GM08714 (cell line): ENCODE data around the gene GPS1.

Experiments
- H3K4me3 ChIP-seq: fragments of 200-500 bp; sonication (Bioruptor generic); 2 replicates; pipeline ENCODE4 v1.5.1; 2014; ENCODE audit warnings: mild to moderate bottlenecking, low read length, inconsistent platforms
- ZNF274 ChIP-seq: IDR thresholded peaks from 2 replicates; pipeline ENCODE4 v1.6.1; 2012; ENCODE audit warnings: mild to moderate bottlenecking, low read depth, low read length

GPS1 gene

GRCh38 chr17:82039695-82040299, 11.9 kb upstream of the GPS1 start:
- TF ChIP-seq ZNF274, result no peak
- no peak overlapping the region for H3K4me3 ChIP-seq

- H3K4me3 ChIP-seq, result no peak overlapping the region
- TF ChIP-seq ZNF274, result no peak
These were observed 10.4 kb upstream of the GPS1 start for GRCh38 chr17:82041144-82041814.

GRCh38 chr17:82042649-82043048, 9.0 kb upstream of the GPS1 start:
- TF ChIP-seq ZNF274, result no peak
- H3K4me3 ChIP-seq, result no peak overlapping the region

- TF ChIP-seq ZNF274, result no peak
- H3K4me3 ChIP-seq, result no peak overlapping the region
These were observed 8.2 kb upstream of the GPS1 start for GRCh38 chr17:82043507-82043906.

- TF ChIP-seq ZNF274, result no peak
These were observed 5.7 kb upstream of the GPS1 start for GRCh38 chr17:82045936-82046484.

GRCh38 chr17:82046903-82047302, 4.8 kb upstream of the GPS1 start:
- H3K4me3 ChIP-seq, result no peak overlapping the region
- TF ChIP-seq ZNF274, result no peak

More at GRCh38 chr17:82045936-82046484, 5.7 kb upstream of the GPS1 start:
- H3K4me3 ChIP-seq, result no peak overlapping the region

GRCh38 chr17:82047379-82047778, 4.3 kb upstream of the GPS1 start:
- TF ChIP-seq ZNF274, result no peak

GRCh38 chr17:82047914-82048570, 3.7 kb upstream of the GPS1 start:
- no peak overlapping the region for H3K4me3 ChIP-seq
- no peak for TF ChIP-seq ZNF274

More at GRCh38 chr17:82047379-82047778, 4.3 kb upstream of the GPS1 start:
- H3K4me3 ChIP-seq, result no peak overlapping the region

- no peak overlapping the region for H3K4me3 ChIP-seq
- TF ChIP-seq ZNF274, result no peak
These were observed 3.1 kb upstream of the GPS1 start for GRCh38 chr17:82048571-82048971.

- TF ChIP-seq ZNF274, result no peak
These were observed 2.6 kb upstream of the GPS1 start for GRCh38 chr17:82049106-82049505.

GRCh38 chr17:82049521-82049971, 2.2 kb upstream of the GPS1 start:
- no peak overlapping the region for H3K4me3 ChIP-seq

More at GRCh38 chr17:82049106-82049505, 2.6 kb upstream of the GPS1 start:
- H3K4me3 ChIP-seq, result no peak overlapping the region

GRCh38 chr17:82050152-82050760, 1.4 kb upstream of the GPS1 start:
- H3K4me3 ChIP-seq, result no peak overlapping the region; the same call in 1 of the 2 replicates
- TF ChIP-seq ZNF274, result no peak

More at GRCh38 chr17:82049521-82049971, 2.2 kb upstream of the GPS1 start:
- no peak for TF ChIP-seq ZNF274

GRCh38 chr17:82050761-82051641, 697 bp upstream of the GPS1 start:
- peak overlapping the region; percentile 86 for H3K4me3 ChIP-seq
- TF ChIP-seq ZNF274, result no peak
